ENCODE data around the gene UNC5A. TPM values are rescaled to one million over a fixed set of nuclear protein-coding genes. Genes with fewer than 3 reads are reported as not detected.

The UNC5A gene
- total RNA-seq, 1 donor from 2014 or later, result not detected

- no peak overlapping the region for H3K27ac ChIP-seq
- H3K27me3 ChIP-seq, result no peaks in the 10 kb centered on the region
- no peak for DNase-seq (ENCODE audit: extremely low spot score in 2 of 2)
- intact Hi-C loops (cut with DNase I), result no loop called here
- no peaks in the 10 kb centered on the region for H3K36me3 ChIP-seq
- H3K4me1 ChIP-seq, result no peaks in the 10 kb centered on the region
- no peak overlapping the region for H3K4me3 ChIP-seq
- H3K9me3 ChIP-seq, result no peaks in the 10 kb centered on the region
- TF ChIP-seq POLR2A (IDR thresholded peaks at IDR 0.05), result no peak
- TF ChIP-seq POLR2AphosphoS5 (IDR thresholded peaks at IDR 0.05; ENCODE audit: insufficient read depth in 1 of 2, low read depth in 1 of 2), result no peak
Measured at GRCh38 chr5:176921714-176922113, 111.4 kb downstream of the UNC5A start.

- H3K9me3 ChIP-seq, result no peaks in the 10 kb centered on the region
- H3K4me1 ChIP-seq, result no peaks in the 10 kb centered on the region
- no peak for DNase-seq (ENCODE audit: extremely low spot score in 2 of 2)
- H3K27me3 ChIP-seq, result no peaks in the 10 kb centered on the region
- intact Hi-C loops (cut with DNase I), result no loop called here
- no peak overlapping the region for H3K27ac ChIP-seq
- no peak overlapping the region for H3K4me3 ChIP-seq
- no peak for TF ChIP-seq CTCF (IDR thresholded peaks at IDR 0.05)
- TF ChIP-seq POLR2AphosphoS5 (IDR thresholded peaks at IDR 0.05; ENCODE audit: insufficient read depth in 1 of 2, low read depth in 1 of 2), result no peak
- no peak for TF ChIP-seq POLR2A (IDR thresholded peaks at IDR 0.05)
- no peaks in the 10 kb centered on the region for H3K36me3 ChIP-seq
Measured at GRCh38 chr5:176922817-176923216, 112.5 kb downstream of the UNC5A start.

- intact Hi-C loops (cut with DNase I), result no loop called here
- DNase-seq (ENCODE audit: extremely low spot score in 2 of 2), result no peak
- peaks cover 0 to 9% of the 10 kb centered on the region in 2 donors for H3K36me3 ChIP-seq
- no peaks in the 10 kb centered on the region for H3K9me3 ChIP-seq
- TF ChIP-seq CTCF (IDR thresholded peaks at IDR 0.05) (no peak), POLR2A (IDR thresholded peaks at IDR 0.05) (no peak), POLR2AphosphoS5 (IDR thresholded peaks at IDR 0.05; ENCODE audit: insufficient read depth in 1 of 2, low read depth in 1 of 2) (no peak)
- H3K27ac ChIP-seq, result no peak overlapping the region
- no peaks in the 10 kb centered on the region for H3K27me3 ChIP-seq
- no peak overlapping the region for H3K4me3 ChIP-seq
- no peaks in the 10 kb centered on the region for H3K4me1 ChIP-seq
Measured at GRCh38 chr5:176927562-176927961, 117.2 kb downstream of the UNC5A start.

GRCh38 chr5:176929654-176930053 lies 119.3 kb downstream of the UNC5A start:
- no peaks in the 10 kb centered on the region for H3K9me3 ChIP-seq
- no peak overlapping the region for H3K4me3 ChIP-seq
- no peaks in the 10 kb centered on the region for H3K4me1 ChIP-seq
- no peaks in the 10 kb centered on the region for H3K27me3 ChIP-seq
- H3K36me3 ChIP-seq, result peaks cover 0 to 9% of the 10 kb centered on the region in 2 donors
- DNase-seq (ENCODE audit: extremely low spot score in 2 of 2), result no peak
- intact Hi-C loops (cut with DNase I), result no loop called here
- no peak for TF ChIP-seq CTCF (IDR thresholded peaks at IDR 0.05)
- no peak for TF ChIP-seq POLR2A (IDR thresholded peaks at IDR 0.05)
- no peak for TF ChIP-seq POLR2AphosphoS5 (IDR thresholded peaks at IDR 0.05; ENCODE audit: insufficient read depth in 1 of 2, low read depth in 1 of 2)
- no peak overlapping the region for H3K27ac ChIP-seq

Other genes starting within 250 kb of the UNC5A start
- 0.49 TPM for gene GPRIN1, start 200.4 kb upstream of the UNC5A start, total RNA-seq
- not detected for gene SNCB, start 180.0 kb upstream of the UNC5A start, total RNA-seq
- gene EIF4E1B, start 179.9 kb upstream of the UNC5A start, total RNA-seq, result not detected
- 16.9 TPM for gene TSPAN17, start 163.1 kb upstream of the UNC5A start, total RNA-seq
- 7.4 TPM for gene HK3, start 88.8 kb downstream of the UNC5A start, total RNA-seq
- 42.2 TPM for gene UIMC1, start 196.2 kb downstream of the UNC5A start, total RNA-seq
- 52.1 TPM for gene ZNF346, start 212.1 kb downstream of the UNC5A start, total RNA-seq